ENCODE measurements around the gene PSMD6. TPM values are rescaled to one million over a fixed set of nuclear protein-coding genes. Genes with fewer than 3 reads are reported as not detected.

The PSMD6 gene
- total and polyA plus RNA-seq, 10 of the 15 experiments (the other 5 are each of a cell fraction or from before 2014, with no cell fraction given): 68.7 to 199 (median 106) TPM

DNA sequence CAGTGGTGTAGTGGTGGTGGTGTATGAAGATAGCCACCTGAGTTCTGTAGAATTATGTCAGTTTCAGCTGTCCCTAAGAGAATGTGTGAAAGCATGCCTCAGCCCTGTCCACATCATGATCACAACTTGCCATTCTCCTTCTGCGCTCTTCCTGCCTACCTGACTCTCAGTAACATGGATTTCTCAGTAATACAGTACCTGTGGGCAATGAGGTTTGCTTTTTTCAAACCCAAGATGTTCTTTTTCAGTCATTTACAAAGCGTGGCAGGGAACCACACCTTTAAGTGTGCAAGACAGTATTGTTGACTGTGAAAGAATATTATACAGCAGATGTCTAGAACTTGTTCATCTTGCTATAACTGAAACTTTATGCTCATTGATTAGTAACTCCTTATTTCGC is 38.9 kb downstream of the PSMD6 start (continued):
- TF ChIP-seq, protein P1, sequence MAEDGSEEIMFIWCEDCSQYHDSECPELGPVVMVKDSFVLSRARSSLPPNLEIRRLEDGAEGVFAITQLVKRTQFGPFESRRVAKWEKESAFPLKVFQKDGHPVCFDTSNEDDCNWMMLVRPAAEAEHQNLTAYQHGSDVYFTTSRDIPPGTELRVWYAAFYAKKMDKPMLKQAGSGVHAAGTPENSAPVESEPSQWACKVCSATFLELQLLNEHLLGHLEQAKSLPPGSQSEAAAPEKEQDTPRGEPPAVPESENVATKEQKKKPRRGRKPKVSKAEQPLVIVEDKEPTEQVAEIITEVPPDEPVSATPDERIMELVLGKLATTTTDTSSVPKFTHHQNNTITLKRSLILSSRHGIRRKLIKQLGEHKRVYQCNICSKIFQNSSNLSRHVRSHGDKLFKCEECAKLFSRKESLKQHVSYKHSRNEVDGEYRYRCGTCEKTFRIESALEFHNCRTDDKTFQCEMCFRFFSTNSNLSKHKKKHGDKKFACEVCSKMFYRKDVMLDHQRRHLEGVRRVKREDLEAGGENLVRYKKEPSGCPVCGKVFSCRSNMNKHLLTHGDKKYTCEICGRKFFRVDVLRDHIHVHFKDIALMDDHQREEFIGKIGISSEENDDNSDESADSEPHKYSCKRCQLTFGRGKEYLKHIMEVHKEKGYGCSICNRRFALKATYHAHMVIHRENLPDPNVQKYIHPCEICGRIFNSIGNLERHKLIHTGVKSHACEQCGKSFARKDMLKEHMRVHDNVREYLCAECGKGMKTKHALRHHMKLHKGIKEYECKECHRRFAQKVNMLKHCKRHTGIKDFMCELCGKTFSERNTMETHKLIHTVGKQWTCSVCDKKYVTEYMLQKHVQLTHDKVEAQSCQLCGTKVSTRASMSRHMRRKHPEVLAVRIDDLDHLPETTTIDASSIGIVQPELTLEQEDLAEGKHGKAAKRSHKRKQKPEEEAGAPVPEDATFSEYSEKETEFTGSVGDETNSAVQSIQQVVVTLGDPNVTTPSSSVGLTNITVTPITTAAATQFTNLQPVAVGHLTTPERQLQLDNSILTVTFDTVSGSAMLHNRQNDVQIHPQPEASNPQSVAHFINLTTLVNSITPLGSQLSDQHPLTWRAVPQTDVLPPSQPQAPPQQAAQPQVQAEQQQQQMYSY (CRISPR knock-in tag; IDR thresholded peaks at IDR 0.05): no peak
- TF ChIP-seq KDM1A (IDR thresholded peaks at IDR 0.05; ENCODE audit: borderline replicate concordance): no peak

DNA sequence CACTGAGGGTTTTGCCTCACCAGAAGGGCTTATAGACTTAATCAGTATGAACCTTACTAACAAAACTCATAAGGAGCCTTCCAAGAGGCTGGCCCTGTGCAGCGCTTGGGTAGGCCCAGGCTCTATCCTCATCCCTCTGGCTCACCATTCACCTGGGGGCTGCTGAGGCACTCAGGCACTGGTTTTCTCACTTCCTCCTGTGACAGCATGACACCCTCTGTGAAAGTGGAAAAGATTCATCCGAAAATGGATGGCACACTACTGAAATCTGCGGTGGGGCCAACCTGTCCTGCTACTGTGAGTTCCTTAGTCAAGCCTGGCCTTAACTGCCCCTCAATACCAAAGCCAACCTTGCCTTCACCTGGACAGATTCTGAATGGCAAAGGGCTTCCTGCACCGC is 41.3 kb downstream of the PSMD6 start:
- Histone ChIP-seq H3K79me2 (ENCODE audit: control insufficient read depth, insufficient read depth, low read length) (no peaks in the 10 kb centered on the region; the same call in 1 of the 2 replicates), H2AFZ (ENCODE audit: control insufficient read depth, low read depth, low read length) (no peak overlapping the region), H3K9me3 (replicated peaks; ENCODE audit: control insufficient read depth, insufficient read depth, low read length) (no peaks in the 10 kb centered on the region), H3K4me2 (ENCODE audit: control insufficient read depth, insufficient read depth) (no peak overlapping the region), H3K27me3 (replicated peaks in 1 of 2; ENCODE audit: control insufficient read depth in 2 of 2, insufficient read depth in 2 of 2, low read length in 1 of 2) (no peaks in the 10 kb centered on the region), H3K36me3 (ENCODE audit: control insufficient read depth in 2 of 2, insufficient read depth in 2 of 2, low read length in 1 of 2) (peaks cover 12 to 18% of the 10 kb centered on the region in 2 experiments; a peak in 3 of 4 replicates), H3K9ac (ENCODE audit: control insufficient read depth, insufficient read depth, low read length) (no peak overlapping the region), H3K27ac (ENCODE audit: control insufficient read depth, insufficient read depth) (no peak overlapping the region), H3K4me3 (no peak overlapping the region), H4K20me1 (ENCODE audit: control insufficient read depth, insufficient read depth) (no peaks in the 10 kb centered on the region), H3K4me1 (ENCODE audit: control insufficient read depth, insufficient read depth, low read length) (no peaks in the 10 kb centered on the region)
- ChIA-PET SMC1A (ENCODE audit: uncharacterized antibody, unreplicated experiment) (interaction anchor here (1.6 kb wide), 1 partner anchor 12 kb away, joined by 4 read pairs; no protein-coding TSS in a partner anchor), POLR2A (no interaction called here), RAD21 (ENCODE audit: unreplicated experiment) (interaction anchor here (0.8 kb wide), 1 partner anchor 10 kb away, joined by 3 read pairs; no protein-coding TSS in a partner anchor), CTCF (interaction anchor here (1.5 kb wide), 1 partner anchor 23 kb away, joined by 4 read pairs; no protein-coding TSS in a partner anchor)
- no peak for DNase-seq (ENCODE audit: low read depth, low spot score)
- TF ChIP-seq RB1 (IDR thresholded peaks at IDR 0.05; ENCODE audit: borderline replicate concordance) (no peak), CHD2 (IDR thresholded peaks at IDR 0.05; ENCODE audit: borderline replicate concordance, low read depth, low read length) (no peak), SRF (IDR thresholded peaks at IDR 0.05; ENCODE audit: low read depth in 2 of 2, low read length in 2 of 2) (no peak), ZSCAN29 (IDR thresholded peaks at IDR 0.05) (no peak), CBFB (IDR thresholded peaks at IDR 0.05; ENCODE audit: low read depth) (no peak), MXI1 (IDR thresholded peaks at IDR 0.05; ENCODE audit: low read depth, low read length) (no peak)
- no peak for FAIRE-seq
- intact Hi-C loops (cut with micrococcal nuclease; ENCODE audit: unreplicated experiment) (no loop called here), in situ Hi-C loops (cut with MboI) (no loop called here)
- no TSS peak for BruUV-seq (replicated peaks)
- WGBS (ENCODE audit: insufficient coverage, insufficient replicate concordance, low lambda C conversion rate, missing lambda C conversion rate): 100% methylated on average over 4 of the region's 4 CpGs
- no peak for ATAC-seq
